ENCODE measurements around the gene GNPDA1. TPM values are rescaled to one million over a fixed set of nuclear protein-coding genes. Genes with fewer than 3 reads are reported as not detected.

The GNPDA1 gene
- total and polyA plus RNA-seq, 2 of the 8 experiments (the other 6 are each of a cell fraction or from before 2014, with no cell fraction given), result 33.0 to 94.3 TPM

DNA sequence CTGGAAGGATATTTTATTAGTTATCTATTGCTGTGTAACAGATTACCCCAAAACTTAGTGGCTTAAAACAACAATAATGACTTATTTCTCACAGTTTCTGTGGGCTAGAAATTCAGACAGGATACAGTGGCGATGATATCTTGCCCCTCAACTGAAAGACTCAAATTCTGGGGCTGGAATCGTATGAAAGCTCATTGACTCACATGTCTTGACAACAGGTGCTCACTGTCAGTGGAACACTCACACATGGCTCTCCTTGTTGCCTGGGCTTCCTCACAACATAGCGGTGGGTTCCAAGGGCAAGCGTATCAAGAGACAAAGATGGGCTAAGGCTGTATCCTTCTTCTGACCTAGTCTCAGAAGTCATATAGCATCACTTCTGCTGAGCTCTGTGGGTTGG is 3.7 kb upstream of the GNPDA1 start:
- no peaks in the 10 kb centered on the region for H4K20me1 ChIP-seq (replicated peaks in 1 of 2; ENCODE audit: control insufficient read depth in 1 of 2, insufficient read depth in 2 of 2, low read length in 2 of 2)
- no peak overlapping the region for H2BK15ac ChIP-seq (ENCODE audit: low read length)
- H3K36me3 ChIP-seq (ENCODE audit: control insufficient read depth in 2 of 4, insufficient read depth in 4 of 4, low read length in 3 of 4), result peaks cover 0 to 3% (median 0%) of the 10 kb centered on the region in 4 experiments; a peak in 1 of 8 replicates
- H2BK5ac ChIP-seq (ENCODE audit: low read depth, low read length), result no peak overlapping the region
- ChIA-PET POLR2A (ENCODE audit: partially characterized antibody) (interaction anchor here (2.5 kb wide), 1 partner anchor 12 kb away, joined by 7 read pairs; no protein-coding TSS in a partner anchor), CTCF (ENCODE audit: partially characterized antibody) (interaction anchor here (0.6 to 11.4 kb wide), 11 partner anchors 8 to 351 kb away, joined by 3 to 112 read pairs (median 4); no protein-coding TSS in a partner anchor)
- H3K23me2 ChIP-seq (ENCODE audit: low read depth, low read length), result peaks cover 4% of the 10 kb centered on the region; the same call in 1 of the 2 replicates
- H2BK120ac ChIP-seq (replicated peaks; ENCODE audit: low read depth, low read length), result no peak overlapping the region
- H3K14ac ChIP-seq (ENCODE audit: insufficient read length), result no peak overlapping the region
- peaks cover 0 to 2% (median 2%) of the 10 kb centered on the region in 4 experiments; a peak in 4 of 7 replicates for H3K4me1 ChIP-seq (replicated peaks in 1 of 4; ENCODE audit: control insufficient read depth in 3 of 4, insufficient read depth in 4 of 4, low read length in 3 of 4)
- H4K8ac ChIP-seq (ENCODE audit: extremely low read depth, insufficient read depth, low read length), result no peak overlapping the region
- 83% methylated on average over 4 of the region's 4 CpGs; no CpG with 5 or more reads in 1 of the 2 experiments for WGBS, 2 experiments (ENCODE audit: extremely low coverage in 1 of 2, insufficient coverage in 1 of 2, insufficient read length in 1 of 2, insufficient replicate concordance in 2 of 2, low coverage in 1 of 2, low lambda C conversion rate in 2 of 2, missing lambda C conversion rate in 1 of 2)
- no peaks in the 10 kb centered on the region for H3K79me1 ChIP-seq (ENCODE audit: low read depth, low read length)
- no peak overlapping the region for H2BK20ac ChIP-seq (ENCODE audit: low read length)
- H3K4me3 ChIP-seq (ENCODE audit: extremely low read depth in 1 of 4, insufficient read depth in 2 of 4, low read depth in 3 of 4, low read length in 4 of 4), result no peak overlapping the region
- no peak overlapping the region for H2AK5ac ChIP-seq (ENCODE audit: low read depth, low read length)
- peaks cover 0 to 3% of the 10 kb centered on the region in 2 experiments; a peak in 1 of 4 replicates for H3K9me3 ChIP-seq (ENCODE audit: insufficient read depth in 2 of 2, low read depth in 1 of 2, low read length in 1 of 2)
- no peak overlapping the region for H3K23ac ChIP-seq (ENCODE audit: insufficient read length)
- no peak overlapping the region for H4K5ac ChIP-seq (ENCODE audit: insufficient read length, low read depth, low read length)
- no peak for FAIRE-seq
- no peak overlapping the region for H3K9ac ChIP-seq (replicated peaks in 1 of 4; ENCODE audit: extremely low read depth in 1 of 4, low read depth in 3 of 4, low read length in 3 of 4)
- H3K18ac ChIP-seq (ENCODE audit: extremely low read depth, low read length), result no peak overlapping the region
- H3K4me2 ChIP-seq (ENCODE audit: insufficient read depth in 1 of 2, low read depth in 2 of 2, low read length in 2 of 2), result no peak overlapping the region
- H4K91ac ChIP-seq (replicated peaks; ENCODE audit: insufficient read length, low read length), result no peak overlapping the region
- no peak overlapping the region for H2BK12ac ChIP-seq (ENCODE audit: low read depth, low read length)
- no peak overlapping the region for H3K4ac ChIP-seq (replicated peaks; ENCODE audit: insufficient read length, low read depth, low read length)
- H3K27ac ChIP-seq (ENCODE audit: low read depth, low read length), result no peak overlapping the region
- H3K79me2 ChIP-seq (ENCODE audit: control insufficient read depth in 1 of 2, insufficient read depth in 2 of 2, low read length in 2 of 2), result no peaks in the 10 kb centered on the region
- TF ChIP-seq SRF (IDR thresholded peaks at IDR 0.05; ENCODE audit: low read depth, low read length) (no peak), TEAD4 (IDR thresholded peaks at IDR 0.05; ENCODE audit: low read depth, low read length) (no peak), CREB1 (IDR thresholded peaks at IDR 0.05) (no peak), FOSL1 (IDR thresholded peaks at IDR 0.05; ENCODE audit: insufficient read depth, low read depth, low read length) (no peak), SIN3A (conservative IDR thresholded peaks at IDR 0.05 in 1 of 2, IDR thresholded peaks at IDR 0.05 in 1 of 2; ENCODE audit: low read depth in 1 of 2, low read length in 2 of 2) (no peak), BRCA1 (IDR thresholded peaks at IDR 0.05; ENCODE audit: low read depth, low read length) (no peak), YY1 (IDR thresholded peaks at IDR 0.05; ENCODE audit: low read depth, low read length) (no peak), HDAC6 (IDR thresholded peaks at IDR 0.05; ENCODE audit: low read depth, low read length) (no peak), CHD2 (IDR thresholded peaks at IDR 0.05; ENCODE audit: low read length) (no peak), BACH1 (IDR thresholded peaks at IDR 0.05; ENCODE audit: low read length) (no peak), POU5F1 (IDR thresholded peaks at IDR 0.05; ENCODE audit: low read depth, low read length) (no peak), KDM1A (IDR thresholded peaks at IDR 0.05; ENCODE audit: borderline replicate concordance, low read length) (no peak)
- TF ChIP-seq, protein P1, sequence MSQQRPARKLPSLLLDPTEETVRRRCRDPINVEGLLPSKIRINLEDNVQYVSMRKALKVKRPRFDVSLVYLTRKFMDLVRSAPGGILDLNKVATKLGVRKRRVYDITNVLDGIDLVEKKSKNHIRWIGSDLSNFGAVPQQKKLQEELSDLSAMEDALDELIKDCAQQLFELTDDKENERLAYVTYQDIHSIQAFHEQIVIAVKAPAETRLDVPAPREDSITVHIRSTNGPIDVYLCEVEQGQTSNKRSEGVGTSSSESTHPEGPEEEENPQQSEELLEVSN (IDR thresholded peaks at IDR 0.05), result no peak
- H2AFZ ChIP-seq (ENCODE audit: low read length), result no peak overlapping the region
- DNase-seq (ENCODE audit: low read depth in 1 of 2, low spot score in 2 of 2), result no peak
- H3K27me3 ChIP-seq (replicated peaks in 1 of 4; ENCODE audit: control insufficient read depth in 3 of 4, extremely low read depth in 1 of 4, insufficient read depth in 3 of 4, low read length in 3 of 4), result peaks cover 0 to 3% (median 0%) of the 10 kb centered on the region in 4 experiments; a peak in 1 of 7 replicates
- no peak overlapping the region for H3K56ac ChIP-seq (replicated peaks; ENCODE audit: insufficient read length, low read depth, low read length)

Measured in H1 (cell line).